HS-27A (cell line): ENCODE results near the gene FILIP1.
"Not testable (repeated sequence)": the region's sequence is repeated elsewhere in the genome, so short reads cannot be mapped to it uniquely, and the experiment has no call there.

Experiments used
- DNase-seq: peaks from one replicate; pipeline ENCODE4 v3.0.0-alpha.2; 2012; ENCODE audit warnings: low read depth, missing footprints

FILIP1 gene

GRCh38 chr6:75421316-75422023, 72.1 kb downstream of the FILIP1 start:
- DNase-seq = no peak

- no peak for DNase-seq
Observed at GRCh38 chr6:75419980-75420379, 73.6 kb downstream of the FILIP1 start.

- no peak for DNase-seq
Observed at GRCh38 chr6:75419416-75419815, 74.2 kb downstream of the FILIP1 start.

DNA sequence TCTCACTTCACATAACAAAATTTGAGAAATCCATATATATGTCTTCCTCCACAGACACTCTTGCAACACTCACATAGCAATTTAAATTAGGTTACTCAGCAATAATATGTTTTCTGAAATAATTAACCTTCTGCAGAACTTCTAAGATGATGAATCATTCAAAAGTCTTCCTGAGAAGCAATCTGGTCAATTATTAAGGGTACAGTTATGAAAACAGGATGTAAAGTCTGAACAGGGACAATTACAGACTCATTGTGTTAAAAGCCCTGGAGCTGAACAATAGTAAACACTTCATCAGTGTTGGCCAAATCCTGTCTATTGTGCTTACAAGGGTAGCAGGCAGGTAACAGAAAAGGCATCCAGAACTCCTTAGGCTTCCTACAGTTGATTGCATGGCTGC, 75.4 kb downstream of the FILIP1 start:
- DNase-seq = no peak

DNA sequence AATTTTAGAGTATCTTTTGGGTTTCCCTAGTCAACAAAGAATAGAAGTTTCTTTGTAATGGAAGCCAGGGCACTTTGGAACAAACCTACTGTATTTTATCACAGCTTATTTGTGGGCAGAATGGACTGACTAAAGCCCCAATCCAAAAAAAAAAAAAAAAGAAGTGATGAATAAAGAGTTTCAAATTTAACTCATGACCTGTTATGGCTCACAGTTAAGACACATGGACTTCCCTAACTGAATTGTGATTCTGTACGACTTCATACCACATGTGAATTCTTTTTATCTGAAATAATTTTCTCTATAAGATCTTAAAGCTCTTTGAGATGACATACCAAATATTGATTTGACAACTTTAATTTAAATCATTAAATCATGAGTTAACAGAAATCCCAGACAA, 77.2 kb downstream of the FILIP1 start:
- DNase-seq = no peak

DNA sequence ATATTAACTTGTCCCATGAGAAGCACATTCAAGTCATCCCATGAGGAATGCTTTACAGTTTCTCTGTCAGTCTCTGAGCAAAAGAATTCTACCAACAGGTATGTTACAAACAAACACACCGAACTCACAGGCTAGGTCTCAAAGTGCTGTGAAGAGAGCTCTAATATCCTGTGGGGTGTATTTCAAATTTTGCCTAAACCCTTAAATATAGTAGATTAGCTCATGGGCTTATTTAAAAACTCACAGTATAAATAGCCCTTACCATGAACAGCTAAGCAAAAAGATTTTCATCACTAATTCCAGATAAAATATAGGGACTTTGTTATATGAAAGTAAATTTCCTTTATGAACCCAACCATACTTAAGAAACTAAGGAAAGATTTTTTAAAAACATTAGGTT, 77.8 kb downstream of the FILIP1 start:
- DNase-seq = no peak

DNA sequence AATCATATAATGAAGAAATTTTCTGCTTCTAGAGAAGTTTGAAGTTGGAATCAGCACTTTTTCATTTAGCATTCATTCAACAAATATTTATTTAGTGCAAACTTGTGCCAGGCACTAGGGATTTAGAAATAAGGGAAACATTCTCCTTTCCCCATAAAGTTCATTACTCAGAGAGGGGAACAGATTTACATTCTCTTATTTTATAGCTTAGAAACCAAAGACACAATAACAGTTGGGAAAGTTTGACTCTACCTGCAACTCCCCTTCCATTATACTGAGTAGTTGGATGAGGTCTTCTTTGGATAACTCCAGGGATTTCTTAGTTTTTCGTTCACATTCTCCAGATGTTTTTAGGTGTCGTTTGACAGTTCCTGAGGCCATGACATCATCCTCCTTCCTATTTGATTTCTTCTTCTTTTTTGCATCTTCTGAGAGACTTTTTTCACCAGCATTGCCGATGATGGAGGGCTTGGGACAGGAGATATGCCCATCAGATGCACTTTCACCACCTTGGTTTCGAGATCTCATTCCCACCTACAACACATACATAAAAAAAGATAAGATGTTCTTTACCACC, 79.1 kb downstream of the FILIP1 start:
- DNase-seq = no peak

- no peak for DNase-seq
Observed at GRCh38 chr6:75412969-75413662, 80.5 kb downstream of the FILIP1 start.

GRCh38 chr6:75410564-75410963, 83.0 kb downstream of the FILIP1 start:
- not testable (repeated sequence) for DNase-seq

DNA sequence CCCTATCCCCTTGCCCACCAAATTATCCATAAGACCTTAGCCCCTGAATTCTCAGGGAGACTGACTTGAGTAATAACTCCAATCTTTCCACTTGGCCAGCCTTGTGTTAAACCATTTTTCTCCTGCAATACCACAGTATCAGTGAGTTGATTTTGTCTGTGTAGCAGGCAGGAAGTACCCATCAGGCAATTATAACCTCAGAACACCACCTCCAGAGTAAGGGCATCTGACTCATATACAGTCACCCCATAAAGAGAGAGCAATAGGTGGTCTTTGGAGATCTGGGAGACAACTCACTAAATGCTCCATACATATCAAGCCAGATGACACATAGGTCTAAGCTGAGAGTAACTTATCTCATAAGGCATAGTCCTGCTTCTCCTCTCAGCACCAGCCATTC, 83.7 kb downstream of the FILIP1 start:
- no peak for DNase-seq

GRCh38 chr6:75409286-75409685, 84.3 kb downstream of the FILIP1 start:
- no peak for DNase-seq

GRCh38 chr6:75403563-75404080, 90.0 kb downstream of the FILIP1 start:
- DNase-seq = no peak

GRCh38 chr6:75402296-75402695, 91.3 kb downstream of the FILIP1 start:
- no peak for DNase-seq

DNA sequence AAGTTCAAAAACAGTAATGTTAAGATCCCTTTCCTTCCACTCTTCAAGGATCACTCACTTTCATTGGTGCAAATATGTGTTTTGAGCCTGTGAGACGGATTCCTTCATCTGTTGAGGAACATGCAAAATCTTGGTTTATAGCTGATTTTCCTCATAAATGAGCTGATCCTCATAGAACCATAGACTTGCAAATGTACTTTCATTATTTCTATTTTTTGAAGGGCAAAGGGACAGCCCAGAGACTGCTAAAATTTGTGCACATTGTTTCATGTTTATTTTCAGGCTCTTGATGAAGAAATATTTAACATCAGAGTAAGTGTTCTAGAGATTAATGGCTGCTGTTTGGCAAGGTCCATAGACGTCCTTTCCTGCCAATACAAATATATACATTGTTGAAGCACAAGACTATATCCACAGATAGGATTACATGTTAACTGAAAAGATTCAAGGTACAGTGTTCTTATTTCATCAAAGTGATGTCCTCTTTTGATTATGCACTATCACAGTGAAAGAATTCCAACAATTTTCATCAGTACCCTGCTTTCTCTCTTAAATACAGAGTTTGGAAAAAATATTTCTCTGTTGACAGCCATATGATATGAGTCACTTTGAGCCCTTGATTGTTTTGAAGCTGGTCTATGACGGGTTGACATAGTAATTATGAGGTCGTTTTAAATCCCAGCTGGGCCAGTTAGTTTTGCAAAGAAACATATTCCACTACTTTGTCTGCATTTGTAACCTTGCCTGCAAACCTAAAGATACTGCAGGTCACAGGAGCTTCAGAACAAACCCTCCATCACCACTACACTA, 95.7 kb downstream of the FILIP1 start:
- no peak for DNase-seq

DNA sequence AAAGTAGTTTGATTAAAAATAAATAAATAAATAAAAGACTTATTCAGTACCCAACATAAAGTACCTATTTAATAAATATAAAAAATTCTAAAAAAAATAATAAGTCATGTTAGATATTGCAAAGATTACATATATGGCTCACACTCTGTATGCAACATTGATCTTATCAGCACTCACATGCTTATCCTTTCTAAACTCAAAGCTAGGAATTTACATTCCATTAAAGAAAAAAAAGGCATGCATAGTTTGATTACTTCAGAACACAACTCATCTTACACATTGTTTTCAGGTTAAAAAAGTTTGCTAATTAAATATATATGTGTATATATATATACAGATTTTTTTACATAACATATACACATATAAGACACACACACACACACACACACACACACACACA, 96.4 kb downstream of the FILIP1 start:
- DNase-seq = no peak

GRCh38 chr6:75396005-75396800, 97.4 kb downstream of the FILIP1 start:
- no peak for DNase-seq

GRCh38 chr6:75393806-75394205, 99.8 kb downstream of the FILIP1 start:
- DNase-seq = no peak

DNA sequence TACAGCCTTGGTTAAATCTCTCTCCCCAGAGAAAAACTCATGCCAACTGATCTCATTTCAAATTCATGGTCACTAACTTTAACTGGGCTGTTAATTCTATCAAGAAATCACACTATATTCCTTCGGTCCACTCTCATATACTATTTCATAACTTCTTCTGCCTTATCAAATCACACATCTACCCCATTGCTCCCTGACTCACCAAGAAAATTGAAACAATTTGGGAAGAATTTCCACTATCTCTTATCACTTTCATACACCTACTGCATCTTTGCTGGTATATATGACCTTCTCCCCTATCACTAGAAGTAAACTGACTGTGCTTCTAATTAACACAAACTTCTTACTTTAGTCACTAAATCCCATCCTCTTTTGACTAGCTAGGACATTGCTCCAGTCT, 102.3 kb downstream of the FILIP1 start:
- DNase-seq = no peak

DNA sequence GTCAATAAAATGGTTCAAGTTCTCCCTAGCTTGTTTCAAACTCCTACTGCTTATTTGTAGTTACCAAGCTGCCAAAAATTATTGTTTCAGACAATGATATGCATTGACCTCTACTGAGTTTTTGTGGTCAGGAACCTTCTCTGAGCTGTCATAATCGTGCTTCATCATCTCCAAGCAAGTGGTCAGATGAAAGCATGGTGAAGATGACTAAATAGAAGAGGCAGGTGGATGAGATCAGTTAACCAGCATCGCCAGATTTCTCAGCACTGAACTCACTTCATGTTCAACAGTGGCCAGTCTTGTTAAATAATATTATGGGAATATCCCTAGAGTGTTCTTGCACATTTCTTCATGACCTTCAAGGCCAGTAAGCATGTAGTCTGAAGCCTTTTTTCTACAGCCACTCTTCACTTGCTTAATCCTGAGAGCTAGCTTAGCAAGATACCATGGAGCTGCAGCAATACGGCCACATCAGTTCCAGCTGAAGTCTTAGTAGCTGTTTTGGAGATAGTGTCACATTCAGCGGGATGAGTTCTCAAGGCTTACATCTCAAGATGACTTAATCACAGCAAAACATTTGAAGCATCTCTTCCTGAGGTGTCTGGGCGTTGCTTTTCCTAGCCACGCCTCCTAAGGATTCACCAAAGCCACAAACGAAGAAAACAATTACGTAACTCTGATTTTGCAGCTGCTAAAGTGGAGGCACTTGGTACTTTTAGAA, 107.4 kb downstream of the FILIP1 start:
- no peak for DNase-seq

GRCh38 chr6:75384116-75384515, 109.5 kb downstream of the FILIP1 start:
- no peak for DNase-seq

DNA sequence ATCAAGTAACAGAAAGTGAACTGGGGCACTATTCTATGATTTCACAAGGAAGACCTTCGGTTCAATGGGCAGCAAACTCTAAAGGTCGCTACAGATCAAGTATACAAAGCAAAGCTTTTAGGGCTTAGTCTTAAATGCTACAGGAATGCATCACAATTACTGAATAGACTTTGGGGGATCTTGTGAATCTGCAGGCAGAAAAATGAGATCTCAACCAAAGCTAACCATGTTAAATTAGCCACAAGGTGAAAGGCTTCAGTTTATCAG, 111.0 kb downstream of the FILIP1 start:
- no peak for DNase-seq
